Right renal pelvis (tissue), 4 donors: ENCODE results near the gene IP6K3. TPM values are rescaled to one million over a fixed set of nuclear protein-coding genes. Genes with fewer than 3 reads are reported as not detected.

Source experiments
- DNase-seq, 4 donors: peaks; one replicate each; pipeline ENCODE4 v3.0.0-alpha.2; 2013; ENCODE audit warnings: low read depth in 4 of 4, low spot score in 3 of 4, missing footprints in 1 of 4
- polyA plus RNA-seq, 4 donors: library from polyadenylated mRNA; unstranded; fragments of 120-200 nt; gene quantifications; one replicate each; pipeline ENCODE4 v1.2.1, GENCODE V29; 2013; ENCODE audit not compliant: insufficient read length in 4 of 4

The IP6K3 gene
- polyA plus RNA-seq, 4 donors = 0.60 to 1.3 (median 0.94) TPM

- no peak for DNase-seq
Observed at GRCh38 chr6:33725891-33726673, 20.6 kb downstream of the IP6K3 start.

- DNase-seq = no peak
Observed at GRCh38 chr6:33725222-33725621, 21.5 kb downstream of the IP6K3 start.

- DNase-seq = no peak
Observed at GRCh38 chr6:33724102-33725023, 22.3 kb downstream of the IP6K3 start.

GRCh38 chr6:33723371-33724085 is 23.2 kb downstream of the IP6K3 start:
- no peak for DNase-seq

GRCh38 chr6:33722103-33722623 is 24.5 kb downstream of the IP6K3 start:
- no peak for DNase-seq

GRCh38 chr6:33721508-33721907 is 25.2 kb downstream of the IP6K3 start:
- no peak for DNase-seq

GRCh38 chr6:33720998-33721397 is 25.7 kb downstream of the IP6K3 start:
- DNase-seq = no peak

GRCh38 chr6:33719326-33719987 is 27.2 kb downstream of the IP6K3 start:
- no peak for DNase-seq

- DNase-seq = no peak
Observed at GRCh38 chr6:33718713-33719112, 28.0 kb downstream of the IP6K3 start.

- DNase-seq = no peak
Observed at GRCh38 chr6:33717934-33718455, 28.7 kb downstream of the IP6K3 start.

GRCh38 chr6:33716890-33717632 is 29.6 kb downstream of the IP6K3 start:
- DNase-seq = no peak

GRCh38 chr6:33716379-33716778 is 30.3 kb downstream of the IP6K3 start:
- no peak for DNase-seq

- no peak for DNase-seq
Observed at GRCh38 chr6:33714385-33715040, 32.2 kb downstream of the IP6K3 start.

- DNase-seq = no peak
Observed at GRCh38 chr6:33713786-33714185, 32.9 kb downstream of the IP6K3 start.

GRCh38 chr6:33712914-33713313 is 33.8 kb downstream of the IP6K3 start:
- no peak for DNase-seq

GRCh38 chr6:33711140-33712129 is 35.3 kb downstream of the IP6K3 start, which contains the start of gene UQCC2:
Gene UQCC2 (minus strand): TSS chr6:33711700. CDS start chr6:33711686, 14 bp downstream.
- DNase-seq = peak; percentile 94 to 97 (median 96)
